Stomach (tissue), 9 donors: ENCODE data around the gene IL36A. TPM values are rescaled to one million over a fixed set of nuclear protein-coding genes. Genes with fewer than 3 reads are reported as not detected.

Experiments used
- DNase-seq, 2 donors: peaks; one replicate each; pipeline versions ENCODE4 v3.0.0 to v3.0.0-alpha.2; 2013 to 2019
- H3K27ac ChIP-seq, 5 donors: fragments of 200-600 bp in 4 of 5; sonication (generic) in 4 of 5; one replicate each; pipeline ENCODE4 v1.5.1; 2013 to 2019; ENCODE audit warnings: mild to moderate bottlenecking in 1 of 5, moderate library complexity in 1 of 5
- H3K27me3 ChIP-seq, 3 donors: fragments of 200-600 bp; sonication (generic); one replicate each; pipeline ENCODE4 v1.5.1; 2017 to 2019; ENCODE audit warnings: mixed run types in 1 of 3
- H3K36me3 ChIP-seq, 4 donors: fragments of 200-600 bp; sonication (generic); 1 replicate in 3 of 4; 2 replicates in 1 of 4; pipeline ENCODE4 v1.5.1; 2016 to 2019
- H3K4me1 ChIP-seq, 4 donors: fragments of 200-600 bp; sonication (generic); one replicate each; pipeline ENCODE4 v1.5.1; 2016 to 2019
- H3K4me3 ChIP-seq, 4 donors: fragments of 200-600 bp; sonication (generic) in 3 of 4; one replicate each; pipeline ENCODE4 v1.5.1; 2016 to 2019; ENCODE audit warnings: mild to moderate bottlenecking in 1 of 4
- H3K9me3 ChIP-seq, 4 donors: fragments of 200-600 bp; sonication (generic); one replicate each; pipeline ENCODE4 v1.5.1; 2016 to 2019
- EP300 ChIP-seq: sonication (generic); formaldehyde crosslinking; IDR thresholded peaks from one replicate; pipeline ENCODE4 v1.6.1; 2017; ENCODE audit warnings: antibody characterized with exemption
- POLR2A ChIP-seq, 4 donors: fragments of 450-650 bp; IDR thresholded peaks; one replicate each; pipeline ENCODE4 v1.6.1; 2016; ENCODE audit warnings: antibody characterized with exemption in 4 of 4, control low read depth in 2 of 4, mild to moderate bottlenecking in 1 of 4, moderate library complexity in 1 of 4
- POLR2AphosphoS5 ChIP-seq, 3 donors: sonication (generic); formaldehyde crosslinking; IDR thresholded peaks; one replicate each; pipeline ENCODE4 v1.6.1; 2016; ENCODE audit warnings: antibody characterized with exemption in 3 of 3
- WGBS, 5 donors: extraction: QIAGEN DNeasy Blood & Tissue Kit in 3 of 5; methylation state at CpG; one replicate each; pipeline versions ENCODE4 v1.1.5 to v1.1.7; 2013 to 2018; 5-methylcytosine and 5-hydroxymethylcytosine counted together
- intact Hi-C: fragments of 100-400 bp; cut with DNase I; formaldehyde crosslinking; loops from one replicate; pipeline ENCODE4 v1.15.1; 2023; ENCODE audit warnings: low total_unique reads
- polyA plus RNA-seq, 3 donors: library from polyadenylated mRNA; stranded (reverse); fragments of 200-250 nt; gene quantifications; one replicate each; pipeline ENCODE4 v1.2.3, GENCODE V29; 2013
- total RNA-seq, 5 donors: library from RNA; depleted of rRNA; stranded (reverse); fragments of >200 nt; gene quantifications; one replicate each; pipeline versions ENCODE4 v1.1.0 to v1.2.3, GENCODE V29; 2014 to 2016
- TF ChIP-seq, protein P1 (sequence below), 7 experiments: fragments of 450-650 bp in 4 of 7; fragments of 200-600 bp in 3 of 7; sonication (generic) in 3 of 7; IDR thresholded peaks; one replicate each; pipeline ENCODE4 v1.5.1; 2016 to 2019; ENCODE audit warnings: antibody characterized with exemption in 7 of 7, control low read depth in 2 of 7, mild to moderate bottlenecking in 1 of 7
- donor health status: healthy with polysubstance abuse.
- donor health status: Bipolar disorder and iron deficiency.
- donor health status: healthy.

IL36A gene
- total and polyA plus RNA-seq, 8 donors = 9.7 TPM; not detected in 7

DNA sequence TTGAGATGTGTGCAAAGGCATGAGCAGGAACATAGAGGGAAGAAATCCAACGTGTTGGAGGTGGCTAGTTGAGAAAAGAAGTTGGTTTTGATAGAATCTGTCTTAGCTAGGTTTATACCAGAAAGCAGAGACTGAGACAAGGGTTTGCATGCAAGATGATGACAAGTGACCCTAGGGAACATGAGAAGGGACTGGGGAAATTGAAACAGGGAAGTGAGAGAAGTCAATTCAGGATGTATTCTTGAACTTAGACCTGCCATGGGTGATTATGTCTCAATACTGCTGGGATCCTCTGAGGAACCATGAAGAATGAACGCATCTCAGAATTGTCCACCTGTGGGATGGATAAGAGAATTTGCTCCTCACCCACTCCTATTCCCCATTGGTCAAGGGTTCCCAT is 20.5 kb downstream of the IL36A start:
- Histone ChIP-seq H3K27me3 (peaks cover 0 to 24% (median 0%) of the 10 kb centered on the region in 3 donors), H3K4me1 (no peaks in the 10 kb centered on the region), H3K9me3 (no peaks in the 10 kb centered on the region), H3K27ac (no peak overlapping the region), H3K36me3 (no peaks in the 10 kb centered on the region), H3K4me3 (no peak overlapping the region)
- no peak for TF ChIP-seq EP300
- TF ChIP-seq POLR2AphosphoS5 (IDR thresholded peaks at IDR 0.05) = no peak
- TF ChIP-seq, protein P1, sequence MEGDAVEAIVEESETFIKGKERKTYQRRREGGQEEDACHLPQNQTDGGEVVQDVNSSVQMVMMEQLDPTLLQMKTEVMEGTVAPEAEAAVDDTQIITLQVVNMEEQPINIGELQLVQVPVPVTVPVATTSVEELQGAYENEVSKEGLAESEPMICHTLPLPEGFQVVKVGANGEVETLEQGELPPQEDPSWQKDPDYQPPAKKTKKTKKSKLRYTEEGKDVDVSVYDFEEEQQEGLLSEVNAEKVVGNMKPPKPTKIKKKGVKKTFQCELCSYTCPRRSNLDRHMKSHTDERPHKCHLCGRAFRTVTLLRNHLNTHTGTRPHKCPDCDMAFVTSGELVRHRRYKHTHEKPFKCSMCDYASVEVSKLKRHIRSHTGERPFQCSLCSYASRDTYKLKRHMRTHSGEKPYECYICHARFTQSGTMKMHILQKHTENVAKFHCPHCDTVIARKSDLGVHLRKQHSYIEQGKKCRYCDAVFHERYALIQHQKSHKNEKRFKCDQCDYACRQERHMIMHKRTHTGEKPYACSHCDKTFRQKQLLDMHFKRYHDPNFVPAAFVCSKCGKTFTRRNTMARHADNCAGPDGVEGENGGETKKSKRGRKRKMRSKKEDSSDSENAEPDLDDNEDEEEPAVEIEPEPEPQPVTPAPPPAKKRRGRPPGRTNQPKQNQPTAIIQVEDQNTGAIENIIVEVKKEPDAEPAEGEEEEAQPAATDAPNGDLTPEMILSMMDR (IDR thresholded peaks at IDR 0.05) = no peak
- no peak for DNase-seq
- intact Hi-C loops = no loop called here
- 57 to 77% (median 65%) methylated on average over 2 of the region's 2 CpGs for WGBS, 5 donors

DNA sequence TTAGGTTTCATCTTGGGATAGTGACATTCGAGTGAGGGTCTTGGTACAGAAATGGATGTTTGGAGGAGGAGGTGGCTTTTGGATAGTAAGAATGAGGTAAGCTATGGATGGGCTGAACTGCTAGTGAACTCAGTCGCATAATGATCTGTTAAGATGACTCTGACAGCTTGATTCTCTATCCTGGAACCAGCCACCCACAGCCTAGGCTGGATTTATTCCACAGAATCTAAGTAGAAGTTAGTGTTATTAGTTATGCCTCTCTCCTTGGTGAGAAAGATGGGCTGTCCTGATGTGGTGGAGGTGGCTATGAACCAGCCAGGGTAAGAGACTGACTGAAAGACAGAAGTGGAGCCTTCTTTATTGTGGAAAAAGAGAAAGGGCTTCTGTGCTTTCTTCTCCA is 22.4 kb downstream of the IL36A start:
- WGBS, 5 donors = 76 to 94% (median 90%) methylated on average over 2 of the region's 2 CpGs
- H3K27ac ChIP-seq = no peak overlapping the region
- no peak for TF ChIP-seq POLR2AphosphoS5 (IDR thresholded peaks at IDR 0.05)
- DNase-seq = no peak
- H3K36me3 ChIP-seq = no peaks in the 10 kb centered on the region
- no peak overlapping the region for H3K4me3 ChIP-seq
- intact Hi-C loops = no loop called here
- H3K9me3 ChIP-seq = no peaks in the 10 kb centered on the region
- no peaks in the 10 kb centered on the region for H3K4me1 ChIP-seq
- H3K27me3 ChIP-seq = peaks cover 0 to 24% (median 0%) of the 10 kb centered on the region in 3 donors

DNA sequence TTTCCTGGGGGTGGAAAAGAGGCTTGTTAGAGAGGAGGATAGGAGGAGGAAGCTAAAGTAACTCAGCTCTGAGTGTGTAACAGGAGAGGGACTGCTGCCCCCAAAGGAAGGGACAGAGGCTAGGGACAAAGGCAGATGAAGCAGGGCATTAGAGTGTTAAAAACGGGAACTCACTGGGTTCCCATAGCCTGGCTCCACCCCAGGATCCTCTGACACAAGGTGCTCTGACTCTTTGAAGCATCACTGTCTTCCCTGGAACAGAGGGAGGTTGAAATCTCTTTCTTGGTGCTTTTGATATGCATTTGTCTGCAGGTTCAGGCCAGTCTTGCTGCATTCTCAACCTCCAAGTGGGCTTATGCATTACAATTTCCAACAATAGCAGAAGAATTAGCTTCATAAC is 22.9 kb downstream of the IL36A start:
- intact Hi-C loops = no loop called here
- no peaks in the 10 kb centered on the region for H3K9me3 ChIP-seq
- H3K4me3 ChIP-seq = no peak overlapping the region
- no peaks in the 10 kb centered on the region for H3K4me1 ChIP-seq
- 14 to 32% (median 20%) methylated on average over 1 of the region's 1 CpG for WGBS, 5 donors
- no peak for DNase-seq
- H3K27ac ChIP-seq = no peak overlapping the region
- H3K27me3 ChIP-seq = peaks cover 0 to 24% (median 0%) of the 10 kb centered on the region in 3 donors
- TF ChIP-seq, protein P1 (IDR thresholded peaks at IDR 0.05) = no peak
- no peak for TF ChIP-seq POLR2AphosphoS5 (IDR thresholded peaks at IDR 0.05)
- TF ChIP-seq EP300 = no peak
- no peak for TF ChIP-seq POLR2A (IDR thresholded peaks at IDR 0.05)
- no peaks in the 10 kb centered on the region for H3K36me3 ChIP-seq

DNA sequence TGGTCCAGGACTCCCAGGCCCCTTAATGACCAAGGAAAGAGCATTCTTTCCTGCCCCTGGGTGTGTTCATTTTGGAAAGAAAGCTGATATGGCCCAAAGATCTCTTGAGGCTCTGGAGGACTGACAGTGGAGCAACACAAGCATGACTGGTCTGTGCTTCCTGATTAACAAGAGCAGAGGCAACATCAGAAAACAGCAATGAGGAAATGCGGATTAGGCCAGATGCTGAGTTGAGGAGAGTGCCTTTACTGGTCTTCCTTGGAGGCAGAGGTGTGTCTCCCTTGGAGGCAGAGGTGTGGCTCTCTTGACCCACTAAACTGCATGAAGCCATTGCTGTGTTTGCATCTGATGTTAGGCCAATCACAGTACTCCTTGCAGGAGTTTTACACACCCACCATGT is 27.5 kb downstream of the IL36A start:
- intact Hi-C loops = no loop called here
- H3K27ac ChIP-seq = no peak overlapping the region
- no peak for TF ChIP-seq POLR2AphosphoS5 (IDR thresholded peaks at IDR 0.05)
- TF ChIP-seq POLR2A (IDR thresholded peaks at IDR 0.05) = no peak
- TF ChIP-seq EP300 = no peak
- TF ChIP-seq, protein P1 (IDR thresholded peaks at IDR 0.05) = no peak
- no peaks in the 10 kb centered on the region for H3K4me1 ChIP-seq
- H3K4me3 ChIP-seq = no peak overlapping the region
- peaks cover 0 to 15% (median 0%) of the 10 kb centered on the region in 3 donors for H3K27me3 ChIP-seq
- H3K36me3 ChIP-seq = no peaks in the 10 kb centered on the region
- 86 to 100% (median 95%) methylated on average over 1 of the region's 1 CpG for WGBS, 5 donors
- DNase-seq = no peak
- H3K9me3 ChIP-seq = no peaks in the 10 kb centered on the region

DNA sequence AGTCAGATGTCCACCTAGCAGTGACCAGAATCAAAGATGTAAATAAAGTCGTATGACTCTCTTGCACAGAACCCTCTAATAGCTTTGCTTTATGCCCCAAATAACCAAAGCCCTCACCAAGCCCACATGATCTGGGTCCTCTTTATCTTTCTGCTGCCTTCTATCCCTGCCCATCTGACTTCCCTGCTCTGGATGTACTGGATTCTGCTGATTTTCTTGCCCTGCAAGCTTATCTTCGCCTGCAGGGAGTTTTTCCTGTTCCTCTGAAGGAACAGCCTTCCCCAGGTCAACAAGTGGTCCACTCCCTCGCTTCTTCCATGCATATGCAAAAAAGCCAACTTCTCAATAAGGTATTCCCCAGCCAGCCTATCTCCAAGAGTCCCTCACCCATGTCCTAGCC is 28.8 kb downstream of the IL36A start:
- H3K36me3 ChIP-seq = no peaks in the 10 kb centered on the region
- no peaks in the 10 kb centered on the region for H3K9me3 ChIP-seq
- 58 to 68% (median 63%) methylated on average over 3 of the region's 3 CpGs for WGBS, 5 donors
- DNase-seq = no peak
- peaks cover 0 to 5% (median 0%) of the 10 kb centered on the region in 3 donors for H3K27me3 ChIP-seq
- TF ChIP-seq, protein P1 (IDR thresholded peaks at IDR 0.05) = no peak
- TF ChIP-seq POLR2A (IDR thresholded peaks at IDR 0.05) (no peak), POLR2AphosphoS5 (IDR thresholded peaks at IDR 0.05) (no peak), EP300 (no peak)
- H3K4me3 ChIP-seq = no peak overlapping the region
- peaks cover 0 to 11% (median 6%) of the 10 kb centered on the region in 4 donors for H3K4me1 ChIP-seq
- intact Hi-C loops = no loop called here
- no peak overlapping the region for H3K27ac ChIP-seq
